ENCODE results near the gene KIAA1958. TPM values are rescaled to one million over a fixed set of nuclear protein-coding genes. Genes with fewer than 3 reads are reported as not detected.

Gene KIAA1958
- total and polyA plus RNA-seq, 2 of the 8 experiments (the other 6 are each of a cell fraction or from before 2014, with no cell fraction given), result 11.4 to 43.8 TPM

GRCh38 chr9:112475318-112475717 is 11.3 kb upstream of the KIAA1958 start:
- Histone ChIP-seq H3K4ac (replicated peaks; ENCODE audit: insufficient read length, low read depth, low read length) (no peak overlapping the region), H2AFZ (ENCODE audit: low read length) (no peak overlapping the region), H3K9me3 (ENCODE audit: insufficient read depth in 2 of 2, low read depth in 1 of 2, low read length in 1 of 2) (peaks cover 0 to 3% of the 10 kb centered on the region in 2 experiments; a peak in 1 of 4 replicates), H3K23ac (ENCODE audit: insufficient read length) (no peak overlapping the region), H2BK15ac (ENCODE audit: low read length) (no peak overlapping the region), H3K27ac (ENCODE audit: low read depth, low read length) (no peak overlapping the region), H2BK20ac (ENCODE audit: low read length) (no peak overlapping the region), H3K14ac (ENCODE audit: insufficient read length) (no peak overlapping the region), H4K8ac (ENCODE audit: extremely low read depth, insufficient read depth, low read length) (no peak overlapping the region), H3K36me3 (ENCODE audit: control insufficient read depth in 2 of 4, insufficient read depth in 4 of 4, low read length in 3 of 4) (no peaks in the 10 kb centered on the region; a peak in 2 of 8 replicates), H3K79me1 (ENCODE audit: low read depth, low read length) (no peaks in the 10 kb centered on the region), H3K4me3 (ENCODE audit: extremely low read depth in 1 of 4, insufficient read depth in 2 of 4, low read depth in 3 of 4, low read length in 4 of 4) (no peak overlapping the region), H3K23me2 (ENCODE audit: low read depth, low read length) (peaks cover 2% of the 10 kb centered on the region; the same call in 1 of the 2 replicates), H3K56ac (replicated peaks; ENCODE audit: insufficient read length, low read depth, low read length) (no peak overlapping the region), H3K27me3 (replicated peaks in 1 of 4; ENCODE audit: control insufficient read depth in 3 of 4, extremely low read depth in 1 of 4, insufficient read depth in 3 of 4, low read length in 3 of 4) (no peaks in the 10 kb centered on the region), H4K20me1 (replicated peaks in 1 of 2; ENCODE audit: control insufficient read depth in 1 of 2, insufficient read depth in 2 of 2, low read length in 2 of 2) (no peaks in the 10 kb centered on the region), H2BK120ac (replicated peaks; ENCODE audit: low read depth, low read length) (no peak overlapping the region), H3K4me2 (ENCODE audit: insufficient read depth in 1 of 2, low read depth in 2 of 2, low read length in 2 of 2) (no peak overlapping the region), H3K18ac (ENCODE audit: extremely low read depth, low read length) (no peak overlapping the region), H4K91ac (replicated peaks; ENCODE audit: insufficient read length, low read length) (no peak overlapping the region), H2BK12ac (ENCODE audit: low read depth, low read length) (no peak overlapping the region), H3K4me1 (replicated peaks in 1 of 4; ENCODE audit: control insufficient read depth in 3 of 4, insufficient read depth in 4 of 4, low read length in 3 of 4) (peaks cover 0 to 6% (median 0%) of the 10 kb centered on the region in 4 experiments; a peak in 2 of 7 replicates), H3K79me2 (ENCODE audit: control insufficient read depth in 1 of 2, insufficient read depth in 2 of 2, low read length in 2 of 2) (no peaks in the 10 kb centered on the region), H4K5ac (ENCODE audit: insufficient read length, low read depth, low read length) (no peak overlapping the region), H3K9ac (replicated peaks in 1 of 4; ENCODE audit: extremely low read depth in 1 of 4, low read depth in 3 of 4, low read length in 3 of 4) (no peak overlapping the region), H2AK5ac (ENCODE audit: low read depth, low read length) (no peak overlapping the region), H2BK5ac (ENCODE audit: low read depth, low read length) (no peak overlapping the region)
- ChIA-PET CTCF (ENCODE audit: partially characterized antibody) (no interaction called here), POLR2A (ENCODE audit: partially characterized antibody) (no interaction called here)
- no peak for TF ChIP-seq RNF2 (IDR thresholded peaks at IDR 0.05; ENCODE audit: borderline replicate concordance, low read depth, low read length, missing control alignments, poor library complexity, severe bottlenecking)
- TF ChIP-seq CREB1 (IDR thresholded peaks at IDR 0.05), result no peak
- TF ChIP-seq SP2 (IDR thresholded peaks at IDR 0.05; ENCODE audit: low read length), result no peak
- TF ChIP-seq TEAD4 (IDR thresholded peaks at IDR 0.05; ENCODE audit: low read depth, low read length), result no peak
- no peak for TF ChIP-seq GABPA (IDR thresholded peaks at IDR 0.05; ENCODE audit: borderline replicate concordance, insufficient read depth, low read length)
- TF ChIP-seq SIN3A (conservative IDR thresholded peaks at IDR 0.05 in 1 of 2, IDR thresholded peaks at IDR 0.05 in 1 of 2; ENCODE audit: low read depth in 1 of 2, low read length in 2 of 2), result no peak
- no peak for TF ChIP-seq JUN (IDR thresholded peaks at IDR 0.05; ENCODE audit: low read depth, low read length)
- no peak for TF ChIP-seq CTCF (IDR thresholded peaks at IDR 0.05; ENCODE audit: control extremely low read depth in 1 of 3, insufficient read depth in 1 of 3, low read depth in 1 of 3, low read length in 3 of 3)
- TF ChIP-seq CHD1 (IDR thresholded peaks at IDR 0.05; ENCODE audit: low read depth, low read length), result no peak
- no peak for TF ChIP-seq ASH2L (IDR thresholded peaks at IDR 0.05; ENCODE audit: low read length)
- no peak for TF ChIP-seq POLR2A (IDR thresholded peaks at IDR 0.05; ENCODE audit: control extremely low read depth in 1 of 2, low read depth in 2 of 2, low read length in 2 of 2)
- FAIRE-seq (no peak), DNase-seq (ENCODE audit: low read depth in 1 of 2, low spot score in 2 of 2) (no peak)
- 91% methylated on average over 1 of the region's 1 CpG; no CpG with 5 or more reads in 1 of the 2 experiments for WGBS, 2 experiments (ENCODE audit: extremely low coverage in 1 of 2, insufficient coverage in 1 of 2, insufficient read length in 1 of 2, insufficient replicate concordance in 2 of 2, low coverage in 1 of 2, low lambda C conversion rate in 2 of 2, missing lambda C conversion rate in 1 of 2)

Data from H1 (cell line).